G401 (cell line): ENCODE data around the gene COL17A1. TPM values are rescaled to one million over a fixed set of nuclear protein-coding genes. Genes with fewer than 3 reads are reported as not detected.

ENCODE experiments used
- DNase-seq: peaks from one replicate; pipeline ENCODE4 v3.0.0-alpha.2; 2015; ENCODE audit warnings: low spot score
- in situ Hi-C: cut with HindIII; loops from 2 replicates; pipeline ENCODE4 v1.10.0; 2016; ENCODE audit warnings: low sequenced_read_pairs, mixed read lengths
- total RNA-seq: library from RNA; depleted of rRNA; stranded (reverse); fragments of >200 nt; shearing (Covaris generic); gene quantifications from 2 replicates; pipeline ENCODE4 v1.2.3, GENCODE V29; 2014

Gene COL17A1
- total RNA-seq, 1 experiment from 2014 or later, result 0.03 TPM

GRCh38 chr10:104036518-104037260 is 49.0 kb downstream of the COL17A1 start:
- in situ Hi-C loops, result no loop called here
- DNase-seq, result no peak

DNA sequence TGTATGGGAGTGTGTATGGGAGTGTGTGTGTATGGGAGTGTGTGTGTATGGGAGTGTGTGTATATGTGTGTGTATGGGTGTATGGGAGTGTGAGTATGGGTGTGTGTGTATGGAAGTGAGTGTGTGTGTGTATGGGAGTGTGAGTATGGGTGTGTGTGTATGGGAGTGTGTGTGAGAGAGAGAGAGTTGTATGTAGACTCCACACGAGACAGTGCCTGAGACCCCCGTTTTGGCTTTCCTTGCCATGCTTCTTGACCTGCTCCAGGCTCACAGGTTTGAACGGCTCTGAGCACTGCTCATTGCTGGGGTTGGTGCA is 49.7 kb downstream of the COL17A1 start:
- in situ Hi-C loops, result no loop called here

DNA sequence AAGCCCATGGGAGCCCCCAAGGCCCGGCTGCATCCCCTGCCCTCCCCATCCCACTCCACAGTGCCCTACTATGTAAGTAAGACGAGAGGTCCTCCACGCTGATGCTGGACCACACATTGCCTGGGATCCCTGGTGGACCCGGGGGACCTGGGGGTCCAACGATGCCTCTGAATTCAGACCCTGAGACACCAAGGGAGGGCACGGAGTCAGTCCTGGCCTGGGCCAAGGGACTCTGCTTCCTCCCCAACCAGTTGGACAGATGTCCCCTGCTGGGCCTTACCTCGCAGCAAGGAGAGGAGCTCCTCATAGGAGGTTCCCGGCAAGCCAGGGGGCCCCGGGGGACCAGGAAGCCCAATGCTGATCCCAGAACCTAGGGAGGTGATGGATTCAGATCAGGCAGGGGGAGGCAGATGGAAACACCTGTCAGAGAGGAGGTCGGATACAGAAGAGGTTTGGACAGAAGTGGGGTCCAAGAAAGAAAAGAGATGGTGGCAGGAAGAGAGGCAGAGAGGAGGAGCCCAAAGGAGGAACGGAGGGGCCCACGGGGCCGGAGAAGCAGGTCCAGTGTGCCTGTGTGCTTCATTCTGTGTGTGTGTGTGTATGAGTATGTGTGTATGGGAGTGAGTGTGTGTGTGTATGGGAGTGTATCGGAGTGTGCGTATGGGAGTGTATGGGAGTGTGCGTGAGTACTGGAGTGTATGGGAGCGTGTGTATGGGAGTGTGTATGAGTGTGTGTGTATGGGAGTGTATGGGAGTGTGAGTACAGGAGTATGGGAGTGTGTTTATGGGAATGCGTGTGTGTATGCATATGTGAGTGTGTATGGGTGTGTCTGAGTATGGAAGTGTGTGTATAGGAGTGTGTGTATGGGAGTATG is 50.2 kb downstream of the COL17A1 start:
- in situ Hi-C loops, result no loop called here
- no peak for DNase-seq

More for the DNA sequence above, 49.7 kb downstream of the COL17A1 start:
- no peak for DNase-seq

GRCh38 chr10:104034401-104035193 is 51.1 kb downstream of the COL17A1 start:
- in situ Hi-C loops, result no loop called here
- no peak for DNase-seq

DNA sequence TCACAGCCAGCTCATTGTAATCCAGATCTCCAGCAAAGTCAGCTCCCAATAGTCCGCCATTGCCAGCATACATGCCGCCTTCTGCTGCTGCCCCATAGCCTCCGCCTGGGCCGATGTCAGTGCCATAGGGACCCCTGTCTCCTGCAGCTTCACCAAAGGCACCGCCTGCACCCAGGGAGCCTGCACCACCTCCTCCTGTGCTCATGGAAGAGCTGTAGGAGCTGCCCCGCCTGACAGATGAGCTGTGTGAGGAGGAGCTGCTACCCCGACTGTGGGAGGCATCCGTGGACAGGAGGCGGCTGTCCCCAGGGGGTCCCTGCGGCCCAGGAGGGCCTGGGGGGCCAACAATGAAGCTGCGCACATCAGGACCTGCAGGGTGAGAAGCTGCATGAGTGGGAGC is 51.7 kb downstream of the COL17A1 start:
- DNase-seq, result no peak
- in situ Hi-C loops, result no loop called here

- in situ Hi-C loops, result no loop called here
Observed at GRCh38 chr10:104033401-104033930, 52.2 kb downstream of the COL17A1 start.

GRCh38 chr10:104032144-104032775 is 53.4 kb downstream of the COL17A1 start:
- in situ Hi-C loops, result no loop called here

More at GRCh38 chr10:104033401-104033930, 52.2 kb downstream of the COL17A1 start:
- no peak for DNase-seq

DNA sequence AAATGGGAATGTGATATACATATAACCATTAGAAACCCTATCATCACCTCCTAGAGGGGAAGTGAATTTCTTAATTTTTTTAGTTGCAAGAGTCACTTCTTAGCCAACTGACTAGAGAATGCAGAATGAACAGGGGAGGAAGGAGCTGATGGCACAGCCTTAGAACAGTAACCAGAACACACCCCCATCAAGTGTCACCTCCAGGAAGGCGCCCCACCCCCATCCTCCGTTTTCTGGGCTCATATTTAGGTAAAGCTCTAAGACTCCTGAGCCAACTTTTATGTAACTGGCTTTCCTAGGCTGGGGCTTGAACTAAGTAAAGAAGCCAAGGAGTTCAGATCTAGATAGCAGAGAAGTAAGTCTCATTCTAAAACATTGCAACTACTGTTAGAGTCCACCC is 54.0 kb downstream of the COL17A1 start:
- in situ Hi-C loops, result no loop called here
- DNase-seq, result no peak

More at GRCh38 chr10:104032144-104032775, 53.4 kb downstream of the COL17A1 start:
- DNase-seq, result no peak

- in situ Hi-C loops, result loop anchor here (10.0 kb wide), 1 partner anchor 115 kb away; the partner anchor contains the start of gene STN1
Observed at GRCh38 chr10:104029521-104029860, 56.2 kb downstream of the COL17A1 start.

DNA sequence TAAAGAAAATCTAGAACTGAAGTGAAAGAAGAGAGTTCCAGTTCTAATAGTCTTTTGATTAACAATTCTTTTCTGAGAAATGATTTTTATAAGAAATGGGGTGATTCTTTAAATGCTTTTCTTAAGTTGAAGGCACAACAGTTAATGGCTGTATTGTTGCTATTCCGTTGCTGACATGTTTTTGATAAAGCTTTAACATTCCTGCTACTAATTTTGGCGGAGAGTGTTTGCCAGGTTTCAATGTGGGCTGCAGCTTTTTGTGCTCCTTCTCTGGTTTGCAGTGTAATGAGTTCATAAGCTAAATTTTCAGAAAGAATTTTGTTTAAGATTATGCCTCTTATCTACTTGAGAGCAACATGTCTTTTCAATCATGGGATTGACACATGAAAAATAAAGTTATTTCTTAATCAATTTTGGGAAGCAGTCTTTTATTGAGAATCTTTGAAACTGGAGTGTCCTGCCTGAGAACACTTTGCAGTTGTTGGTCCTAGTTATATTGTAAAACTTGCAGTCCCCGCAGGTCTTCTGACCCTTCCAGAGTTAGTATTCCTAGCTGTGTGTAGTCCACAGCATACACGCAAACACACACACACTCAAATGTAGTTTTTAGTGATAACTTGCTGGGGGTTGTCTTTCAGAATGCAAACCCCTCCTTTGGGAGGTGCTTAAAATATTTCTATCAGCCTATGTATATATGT is 56.7 kb downstream of the COL17A1 start:
- DNase-seq, result no peak
- in situ Hi-C loops, result loop anchor here (10.0 kb wide), 1 partner anchor 114 kb away; the partner anchor contains the start of gene STN1

More at GRCh38 chr10:104029521-104029860, 56.2 kb downstream of the COL17A1 start:
- DNase-seq, result no peak

DNA sequence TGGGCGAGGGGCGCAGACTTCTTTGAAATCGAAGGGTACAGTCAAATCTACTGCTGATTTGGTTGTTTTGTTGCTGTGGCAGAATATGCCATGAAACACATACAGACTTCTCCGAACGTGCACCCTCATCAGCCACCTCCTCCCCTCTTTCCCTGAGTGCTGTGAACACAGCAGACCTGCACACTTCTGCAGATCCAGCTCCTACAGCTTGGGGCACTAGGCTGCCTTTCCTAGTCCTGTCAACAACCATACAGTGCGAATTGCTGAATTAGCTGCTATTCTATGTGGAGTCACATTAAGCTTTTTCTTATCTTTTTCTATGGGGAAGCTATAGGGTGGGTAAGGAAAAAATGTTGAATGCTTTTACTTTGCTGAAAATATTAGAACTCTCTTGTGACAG is 57.5 kb downstream of the COL17A1 start:
- peak; percentile 65 for DNase-seq
- in situ Hi-C loops, result loop anchor here (10.0 kb wide), 1 partner anchor 113 kb away; the partner anchor contains the start of gene STN1

- in situ Hi-C loops, result loop anchor here (10.0 kb wide), 1 partner anchor 112 kb away; the partner anchor contains the start of gene STN1
Observed at GRCh38 chr10:104026762-104027161, 58.9 kb downstream of the COL17A1 start.

DNA sequence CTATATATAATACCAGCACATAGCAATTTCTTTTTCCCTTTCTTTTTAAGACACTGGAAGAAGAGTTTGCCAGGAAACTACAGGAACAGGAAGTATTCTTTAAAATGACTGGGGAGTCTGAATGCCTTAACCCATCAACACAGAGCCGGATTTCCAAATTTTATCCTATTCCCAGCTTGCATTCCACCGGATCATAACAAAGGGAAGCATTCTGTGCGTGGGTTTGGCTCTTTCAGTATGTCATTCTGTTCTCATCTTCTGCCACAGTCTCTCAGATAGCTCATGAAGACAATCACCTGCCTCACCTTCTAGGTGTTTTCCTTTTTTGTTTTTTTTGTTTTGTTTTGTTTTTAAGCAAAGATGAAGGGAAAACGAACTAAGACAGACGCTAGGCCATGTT is 60.2 kb downstream of the COL17A1 start:
- in situ Hi-C loops, result loop anchor here (10.0 kb wide), 1 partner anchor 111 kb away; the partner anchor contains the start of gene STN1
- DNase-seq, result no peak

More at GRCh38 chr10:104026762-104027161, 58.9 kb downstream of the COL17A1 start:
- DNase-seq, result no peak

DNA sequence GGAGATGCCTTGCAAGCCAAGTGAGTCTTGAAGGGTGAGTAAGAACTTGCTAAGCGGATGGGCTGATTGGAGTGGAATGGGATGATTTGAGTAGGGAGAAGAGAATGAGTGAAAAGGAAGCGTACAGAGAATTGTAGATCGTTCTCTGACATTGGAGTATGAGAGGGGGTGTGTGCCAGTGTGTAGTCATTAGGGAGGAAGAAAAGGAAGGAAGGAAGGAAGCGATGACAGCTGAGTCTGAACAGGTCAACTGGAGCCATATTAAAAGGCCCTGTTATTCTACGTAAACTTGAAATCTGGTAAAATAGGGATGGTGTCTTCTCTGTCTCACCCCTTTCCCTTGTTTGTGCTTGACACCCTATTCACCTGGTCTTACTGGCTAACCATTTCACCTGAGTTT is 63.7 kb downstream of the COL17A1 start:
- in situ Hi-C loops, result loop anchor here (10.0 kb wide), 1 partner anchor 107 kb away; the partner anchor contains the start of gene STN1
- no peak for DNase-seq

DNA sequence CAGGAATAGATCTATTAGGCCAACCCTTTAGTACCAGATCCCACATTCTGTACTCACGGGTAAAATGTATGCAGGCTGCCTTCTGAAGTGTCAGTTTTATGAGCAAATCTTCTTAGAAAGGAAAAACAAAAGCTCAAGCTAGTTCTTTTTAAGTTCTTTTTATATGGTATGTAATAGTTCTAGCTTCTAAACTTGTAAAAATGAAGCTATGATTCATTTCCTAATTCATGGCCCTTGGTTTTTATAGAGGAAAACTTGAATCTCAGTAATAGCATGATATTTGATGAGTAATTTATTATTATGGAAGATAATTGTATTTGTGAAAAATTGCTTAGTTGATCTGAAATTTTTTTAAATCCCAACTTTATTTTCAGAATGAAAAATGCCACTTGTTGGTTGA is 64.4 kb downstream of the COL17A1 start:
- in situ Hi-C loops, result loop anchor here (10.0 kb wide), 1 partner anchor 106 kb away; the partner anchor contains the start of gene STN1
- DNase-seq, result no peak

- no peak for DNase-seq
- in situ Hi-C loops, result loop anchor here (10.0 kb wide), 1 partner anchor 105 kb away; the partner anchor contains the start of gene STN1
Observed at GRCh38 chr10:104020020-104020419, 65.7 kb downstream of the COL17A1 start.

- in situ Hi-C loops, result no loop called here
- no peak for DNase-seq
Observed at GRCh38 chr10:104018471-104018870, 67.2 kb downstream of the COL17A1 start.

DNA sequence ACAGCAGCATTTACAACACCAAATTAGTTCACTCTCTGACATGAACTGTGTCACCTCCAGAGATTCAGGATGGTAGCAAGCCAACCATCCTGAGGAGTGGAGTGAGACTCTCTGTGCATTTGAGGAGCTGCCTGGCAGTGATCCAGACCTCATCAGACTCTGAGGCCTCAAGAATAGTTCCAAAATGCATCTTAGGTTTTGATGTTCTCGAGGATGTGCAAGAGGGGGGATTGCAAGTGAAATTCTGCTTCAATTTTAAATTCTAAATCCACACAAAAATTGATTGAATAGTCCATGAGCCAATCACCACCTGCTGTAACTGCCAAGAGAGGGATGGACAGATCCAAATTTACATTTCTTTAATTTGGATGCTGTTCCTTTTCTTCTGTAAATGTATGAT is 69.0 kb downstream of the COL17A1 start:
- DNase-seq, result no peak
- in situ Hi-C loops, result no loop called here
